CD14-positive monocyte (primary cell): ENCODE data around the gene PIAS1. TPM values are rescaled to one million over a fixed set of nuclear protein-coding genes. Genes with fewer than 3 reads are reported as not detected.

Source experiments
- DNase-seq, 3 donors: peaks; one replicate each; pipeline ENCODE4 v3.0.0-alpha.2; 2011 to 2022
- H2AFZ ChIP-seq: 2 replicates; pipeline ENCODE4 v1.6.0; 2012; ENCODE audit warnings: mild to moderate bottlenecking, low read depth, low read length, inconsistent platforms; ENCODE audit not compliant: insufficient read depth, poor library complexity, severe bottlenecking
- H3K27ac ChIP-seq, 2 donors: 1 replicate in 1 of 2; 2 replicates in 1 of 2; pipeline ENCODE4 v1.5.1; 2012 to 2013; ENCODE audit warnings: low read length in 2 of 2, control low read depth in 1 of 2, inconsistent platforms in 1 of 2, low read depth in 1 of 2, mild to moderate bottlenecking in 1 of 2
- H3K27me3 ChIP-seq, 2 donors: one replicate each; pipeline versions ENCODE4 v1.6.0 to v1.6.1; 2011 to 2013; ENCODE audit warnings: low read length in 2 of 2; ENCODE audit not compliant: control insufficient read depth in 2 of 2, insufficient read depth in 2 of 2
- H3K36me3 ChIP-seq, 2 donors: replicated peaks in 1 of 2; 1 replicate in 1 of 2; 2 replicates in 1 of 2; pipeline versions ENCODE4 v1.5.1 to v1.6.1; 2012 to 2013; ENCODE audit warnings: low read length in 2 of 2, control low read depth in 1 of 2, inconsistent platforms in 1 of 2, mild to moderate bottlenecking in 1 of 2; ENCODE audit not compliant: insufficient read depth in 2 of 2, control insufficient read depth in 1 of 2
- H3K4me1 ChIP-seq, 2 donors: 1 replicate in 1 of 2; 2 replicates in 1 of 2; pipeline versions ENCODE4 v1.5.1 to v1.6.1; 2012 to 2013; ENCODE audit warnings: low read length in 2 of 2, control low read depth in 1 of 2, inconsistent platforms in 1 of 2, mild to moderate bottlenecking in 1 of 2, moderate library complexity in 1 of 2; ENCODE audit not compliant: insufficient read depth in 2 of 2, control insufficient read depth in 1 of 2
- H3K4me2 ChIP-seq: replicated peaks from 2 replicates; pipeline ENCODE3; 2012; ENCODE audit warnings: low read length, moderate library complexity, mild to moderate bottlenecking; ENCODE audit not compliant: poor library complexity, severe bottlenecking; ENCODE audit errors: extremely low read depth
- H3K4me3 ChIP-seq, 3 experiments: fragments of 200-600 bp in 1 of 3; sonication (generic) in 1 of 3; replicated peaks in 1 of 3; 1 replicate in 2 of 3; 2 replicates in 1 of 3; pipeline ENCODE4 v1.5.1; 2011 to 2013; ENCODE audit warnings: low read length in 3 of 3, mild to moderate bottlenecking in 3 of 3, control low read depth in 2 of 3, low read depth in 2 of 3, inconsistent platforms in 1 of 3, moderate library complexity in 1 of 3
- H3K79me2 ChIP-seq: 2 replicates; pipeline ENCODE4 v1.6.0; 2012; ENCODE audit warnings: mild to moderate bottlenecking, control low read depth, inconsistent platforms, low read length, moderate library complexity; ENCODE audit not compliant: insufficient read depth
- H3K9ac ChIP-seq: 2 replicates; pipeline ENCODE4 v1.6.0; 2017; ENCODE audit warnings: low read length, mild to moderate bottlenecking; ENCODE audit not compliant: insufficient read depth, poor library complexity, severe bottlenecking
- H3K9me3 ChIP-seq, 2 donors: replicated peaks in 1 of 2; 1 replicate in 1 of 2; 2 replicates in 1 of 2; pipeline versions ENCODE4 v1.5.1 to v1.6.1; 2012 to 2013; ENCODE audit warnings: low read length in 2 of 2, control low read depth in 1 of 2; ENCODE audit not compliant: control insufficient read depth in 1 of 2, insufficient read depth in 1 of 2
- H4K20me1 ChIP-seq: 2 replicates; pipeline ENCODE4 v1.6.0; 2012; ENCODE audit warnings: mild to moderate bottlenecking, low read length, control low read depth, moderate library complexity; ENCODE audit not compliant: insufficient read depth
- H3K27ac Mint-ChIP-seq, 7 donors: one replicate each; pipeline ENCODE4 v1.8.0; 2020; ENCODE audit warnings: mild to moderate bottlenecking in 7 of 7, mixed read lengths in 7 of 7, moderate library complexity in 6 of 7, inconsistent platforms in 2 of 7
- H3K27me3 Mint-ChIP-seq, 3 donors: one replicate each; pipeline ENCODE4 v1.8.0; 2021 to 2022; ENCODE audit warnings: low read depth in 3 of 3, mild to moderate bottlenecking in 3 of 3, mixed read lengths in 3 of 3, moderate library complexity in 3 of 3, inconsistent platforms in 1 of 3
- H3K36me3 Mint-ChIP-seq, 2 donors: one replicate each; pipeline ENCODE4 v1.8.0; 2020; ENCODE audit warnings: mixed read lengths in 2 of 2, inconsistent platforms in 1 of 2, mild to moderate bottlenecking in 1 of 2
- H3K4me1 Mint-ChIP-seq: one replicate; pipeline ENCODE4 v1.8.0; 2020; ENCODE audit warnings: mild to moderate bottlenecking, mixed read lengths
- H3K4me3 Mint-ChIP-seq, 2 donors: one replicate each; pipeline ENCODE4 v1.8.0; 2020; ENCODE audit warnings: mild to moderate bottlenecking in 2 of 2, mixed read lengths in 2 of 2, moderate library complexity in 1 of 2
- H3K9me3 Mint-ChIP-seq, 7 donors: one replicate each; pipeline ENCODE4 v1.8.0; 2020 to 2022; ENCODE audit warnings: mixed read lengths in 7 of 7, mild to moderate bottlenecking in 6 of 7, moderate library complexity in 6 of 7, inconsistent platforms in 2 of 7
- WGBS: methylation state at CpG from one replicate; pipeline ENCODE4 v1.1.5; 2013; ENCODE audit warnings: missing lambda C conversion rate; ENCODE audit not compliant: insufficient coverage; 5-methylcytosine and 5-hydroxymethylcytosine counted together
- intact Hi-C, 2 donors: fragments of 100-400 bp; cut with micrococcal nuclease; formaldehyde crosslinking; loops; one replicate each; pipeline versions ENCODE4 v1.15.0 to v1.15.1; 2023
- polyA plus RNA-seq, 3 donors: library from polyadenylated mRNA; depleted of rRNA in 1 of 3; unstranded in 2 of 3; stranded (reverse) in 1 of 3; fragments of 300-500 nt in 2 of 3; fragments of >200 nt in 1 of 3; fragmentation: Illumina TruSeq in 2 of 3; gene quantifications; 1 replicate in 2 of 3; 2 replicates in 1 of 3; pipeline ENCODE4 v1.2.3, GENCODE V29; 2012 to 2021
- TF ChIP-seq, protein P1 (sequence below): fragments of 200-600 bp; IDR thresholded peaks from one replicate; pipeline ENCODE4 v1.8.0; 2022; ENCODE audit warnings: antibody characterized with exemption, mild to moderate bottlenecking

The PIAS1 gene
- polyA plus RNA-seq, 3 donors: 47.3 to 109 (median 89.8) TPM

DNA sequence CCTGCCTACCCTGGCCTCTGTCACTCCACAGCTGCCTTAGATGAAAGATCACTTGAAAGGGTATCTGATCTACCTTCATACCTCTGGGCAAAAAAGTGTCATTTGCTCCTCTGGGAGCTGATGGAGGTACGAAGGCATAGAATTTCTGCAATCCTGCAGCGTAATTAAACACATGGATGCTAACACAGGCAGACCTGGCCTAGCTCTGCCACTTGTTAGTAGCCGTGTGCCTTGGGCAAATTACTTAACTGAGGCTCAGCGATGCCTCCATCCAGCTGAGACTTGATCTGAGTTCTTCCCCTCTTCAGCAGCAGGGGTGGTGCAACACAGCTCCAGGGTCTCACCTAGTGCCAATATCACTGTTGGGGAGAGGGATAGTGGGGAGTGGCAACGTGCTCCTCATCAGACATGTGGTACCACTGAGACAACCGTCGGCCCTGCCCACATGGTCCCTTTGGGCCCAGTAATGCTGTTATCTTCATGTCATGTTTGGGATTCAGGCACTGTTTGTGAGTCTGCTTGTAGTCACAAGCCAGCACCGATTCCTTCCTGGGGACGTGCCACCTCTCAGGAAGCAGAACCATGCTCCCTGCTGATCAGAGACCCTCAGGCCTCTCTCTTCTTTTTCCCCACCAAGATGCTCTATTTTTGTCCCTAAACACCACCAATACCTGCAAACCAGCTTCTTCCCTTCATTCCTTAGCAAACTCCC is 34.1 kb upstream of the PIAS1 start:
- H3K4me3 Mint-ChIP-seq: no peak overlapping the region
- no peaks in the 10 kb centered on the region for H3K9me3 ChIP-seq
- no peak overlapping the region for H3K4me2 ChIP-seq
- intact Hi-C loops: no loop called here
- no peaks in the 10 kb centered on the region for H3K27me3 ChIP-seq
- 95% methylated on average over 7 of the region's 9 CpGs for WGBS
- H3K4me3 ChIP-seq: no peak overlapping the region
- no peak overlapping the region for H2AFZ ChIP-seq
- H3K79me2 ChIP-seq: no peaks in the 10 kb centered on the region
- no peaks in the 10 kb centered on the region for H3K36me3 ChIP-seq
- no peaks in the 10 kb centered on the region for H3K4me1 ChIP-seq
- TF ChIP-seq, protein P1, sequence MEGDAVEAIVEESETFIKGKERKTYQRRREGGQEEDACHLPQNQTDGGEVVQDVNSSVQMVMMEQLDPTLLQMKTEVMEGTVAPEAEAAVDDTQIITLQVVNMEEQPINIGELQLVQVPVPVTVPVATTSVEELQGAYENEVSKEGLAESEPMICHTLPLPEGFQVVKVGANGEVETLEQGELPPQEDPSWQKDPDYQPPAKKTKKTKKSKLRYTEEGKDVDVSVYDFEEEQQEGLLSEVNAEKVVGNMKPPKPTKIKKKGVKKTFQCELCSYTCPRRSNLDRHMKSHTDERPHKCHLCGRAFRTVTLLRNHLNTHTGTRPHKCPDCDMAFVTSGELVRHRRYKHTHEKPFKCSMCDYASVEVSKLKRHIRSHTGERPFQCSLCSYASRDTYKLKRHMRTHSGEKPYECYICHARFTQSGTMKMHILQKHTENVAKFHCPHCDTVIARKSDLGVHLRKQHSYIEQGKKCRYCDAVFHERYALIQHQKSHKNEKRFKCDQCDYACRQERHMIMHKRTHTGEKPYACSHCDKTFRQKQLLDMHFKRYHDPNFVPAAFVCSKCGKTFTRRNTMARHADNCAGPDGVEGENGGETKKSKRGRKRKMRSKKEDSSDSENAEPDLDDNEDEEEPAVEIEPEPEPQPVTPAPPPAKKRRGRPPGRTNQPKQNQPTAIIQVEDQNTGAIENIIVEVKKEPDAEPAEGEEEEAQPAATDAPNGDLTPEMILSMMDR: no peak
- no peak overlapping the region for H3K27ac Mint-ChIP-seq
- H3K9me3 Mint-ChIP-seq: peaks cover 0 to 4% (median 4%) of the 10 kb centered on the region in 7 donors
- H3K27me3 Mint-ChIP-seq: peaks cover 3 to 6% (median 5%) of the 10 kb centered on the region in 3 donors
- no peak overlapping the region for H3K9ac ChIP-seq
- no peak overlapping the region for H3K27ac ChIP-seq
- H4K20me1 ChIP-seq: no peaks in the 10 kb centered on the region
- H3K36me3 Mint-ChIP-seq: no peaks in the 10 kb centered on the region
- no peak for DNase-seq
- peaks cover 17% of the 10 kb centered on the region for H3K4me1 Mint-ChIP-seq

DNA sequence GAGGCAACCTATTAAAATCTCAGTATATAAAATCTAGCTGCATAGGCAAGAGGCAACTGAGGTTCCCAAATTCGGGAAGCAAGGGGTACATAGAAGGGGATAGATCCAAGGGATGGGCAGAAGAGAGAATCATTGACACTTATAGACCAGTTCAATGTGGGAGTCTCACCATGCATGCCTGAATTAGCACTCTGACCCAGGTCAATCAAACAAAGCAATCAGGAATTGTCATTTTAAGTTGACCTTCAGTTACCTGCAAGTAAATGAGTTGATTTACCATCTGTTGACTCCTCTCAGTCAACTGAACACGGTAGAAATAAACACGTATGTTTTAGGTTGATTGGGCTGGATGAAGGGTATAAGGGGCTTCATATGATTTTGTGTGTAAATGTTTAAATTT is 33.4 kb upstream of the PIAS1 start:
- no peaks in the 10 kb centered on the region for H3K79me2 ChIP-seq
- no peak overlapping the region for H3K9ac ChIP-seq
- no peak overlapping the region for H3K27ac ChIP-seq
- H3K4me3 Mint-ChIP-seq: no peak overlapping the region
- intact Hi-C loops: no loop called here
- H3K36me3 Mint-ChIP-seq: no peaks in the 10 kb centered on the region
- TF ChIP-seq, protein P1: no peak
- H3K27me3 ChIP-seq: no peaks in the 10 kb centered on the region
- H3K4me1 Mint-ChIP-seq: peaks cover 17% of the 10 kb centered on the region
- H3K4me2 ChIP-seq: no peak overlapping the region
- no peak overlapping the region for H2AFZ ChIP-seq
- no CpG with 5 or more reads among the region's 3 CpGs for WGBS
- peaks cover 0 to 4% (median 4%) of the 10 kb centered on the region in 7 donors for H3K9me3 Mint-ChIP-seq
- no peak overlapping the region for H3K4me3 ChIP-seq
- H3K27me3 Mint-ChIP-seq: peaks cover 3 to 6% (median 5%) of the 10 kb centered on the region in 3 donors
- no peak overlapping the region for H3K27ac Mint-ChIP-seq
- no peaks in the 10 kb centered on the region for H3K36me3 ChIP-seq
- H4K20me1 ChIP-seq: no peaks in the 10 kb centered on the region
- no peak for DNase-seq
- no peaks in the 10 kb centered on the region for H3K9me3 ChIP-seq
- H3K4me1 ChIP-seq: no peaks in the 10 kb centered on the region
